Loucy (cell line): ENCODE measurements around the gene PLP1.

Experiments
- H2AFZ ChIP-seq: fragments of 200-600 bp; sonication (generic); 2 replicates; pipeline ENCODE4 v1.6.0; 2016; ENCODE audit warnings: antibody characterized with exemption, mild to moderate bottlenecking, low read length, moderate library complexity
- H3F3A ChIP-seq: fragments of 200-600 bp; 2 replicates; pipeline ENCODE4 v1.6.0; 2016; ENCODE audit warnings: antibody characterized with exemption, low read depth, mild to moderate bottlenecking
- H3K27me3 ChIP-seq: fragments of 200-600 bp; sonication (generic); 2 replicates; pipeline ENCODE4 v1.6.1; 2014; ENCODE audit warnings: low read length, mild to moderate bottlenecking; ENCODE audit not compliant: insufficient read depth, poor library complexity, severe bottlenecking
- H3K36me3 ChIP-seq: fragments of 200-600 bp; sonication (generic); 2 replicates; pipeline ENCODE4 v1.6.1; 2016; ENCODE audit warnings: low read length; ENCODE audit not compliant: insufficient read depth
- H3K4me1 ChIP-seq: fragments of 200-600 bp; sonication (generic); 2 replicates; pipeline ENCODE4 v1.5.1; 2014; ENCODE audit warnings: low read length, mild to moderate bottlenecking; ENCODE audit not compliant: insufficient read depth, poor library complexity, severe bottlenecking
- H3K4me2 ChIP-seq: fragments of 200-600 bp; sonication (generic); 2 replicates; pipeline ENCODE4 v1.6.0; 2014; ENCODE audit warnings: antibody characterized with exemption, low read length, low read depth, mild to moderate bottlenecking; ENCODE audit not compliant: poor library complexity, severe bottlenecking
- H3K4me3 ChIP-seq: fragments of 200-600 bp; sonication (generic); 2 replicates; pipeline ENCODE4 v1.5.1; 2014; ENCODE audit warnings: low read length, mild to moderate bottlenecking, mixed read lengths; ENCODE audit not compliant: poor library complexity, severe bottlenecking
- H3K79me2 ChIP-seq: fragments of 200-600 bp; sonication (generic); 2 replicates; pipeline ENCODE4 v1.6.1; 2014; ENCODE audit warnings: low read length; ENCODE audit not compliant: insufficient read depth
- H3K9ac ChIP-seq: fragments of 200-600 bp; sonication (generic); 2 replicates; pipeline ENCODE4 v1.6.0; 2014; ENCODE audit warnings: mild to moderate bottlenecking, low read depth, low read length, moderate library complexity; ENCODE audit not compliant: poor library complexity, severe bottlenecking
- H3K9me2 ChIP-seq: fragments of 200-600 bp; sonication (generic); replicated peaks from 2 replicates; pipeline ENCODE4 v1.6.1; 2016; ENCODE audit warnings: low read depth, low read length, mixed read lengths
- H3K9me3 ChIP-seq: fragments of 200-600 bp; sonication (generic); 2 replicates; pipeline ENCODE4 v1.6.1; 2014; ENCODE audit warnings: mild to moderate bottlenecking, antibody characterized with exemption, low read length, low read depth; ENCODE audit not compliant: insufficient read depth
- H4K20me1 ChIP-seq: fragments of 200-600 bp; sonication (generic); 2 replicates; pipeline ENCODE4 v1.6.0; 2014; ENCODE audit warnings: antibody characterized with exemption, low read length, mild to moderate bottlenecking; ENCODE audit not compliant: insufficient read depth, poor library complexity, severe bottlenecking
- EZH2phosphoT487 ChIP-seq: fragments of 200-600 bp; IDR thresholded peaks from 2 replicates; pipeline ENCODE4 v1.6.1; 2018; ENCODE audit warnings: antibody characterized with exemption, mild to moderate bottlenecking, moderate library complexity, borderline replicate concordance
- TF ChIP-seq, protein P1 (sequence below): fragments of 200-600 bp; sonication (generic); conservative IDR thresholded peaks from 2 replicates; pipeline ENCODE4 v1.5.1; 2014; ENCODE audit warnings: mild to moderate bottlenecking, antibody characterized with exemption, low read length

Gene PLP1

GRCh38 chrX:103797691-103798090 lies 21.1 kb downstream of the PLP1 start:
- H3F3A ChIP-seq, result no peaks in the 10 kb centered on the region
- no peak overlapping the region for H3K4me3 ChIP-seq
- no peaks in the 10 kb centered on the region for H3K79me2 ChIP-seq

GRCh38 chrX:103800318-103800717 lies 23.7 kb downstream of the PLP1 start:
- H3K4me2 ChIP-seq, result no peak overlapping the region
- no peaks in the 10 kb centered on the region for H3F3A ChIP-seq
- H3K79me2 ChIP-seq, result no peaks in the 10 kb centered on the region
- no peaks in the 10 kb centered on the region for H3K4me1 ChIP-seq
- no peak for TF ChIP-seq EZH2phosphoT487
- TF ChIP-seq, protein P1, sequence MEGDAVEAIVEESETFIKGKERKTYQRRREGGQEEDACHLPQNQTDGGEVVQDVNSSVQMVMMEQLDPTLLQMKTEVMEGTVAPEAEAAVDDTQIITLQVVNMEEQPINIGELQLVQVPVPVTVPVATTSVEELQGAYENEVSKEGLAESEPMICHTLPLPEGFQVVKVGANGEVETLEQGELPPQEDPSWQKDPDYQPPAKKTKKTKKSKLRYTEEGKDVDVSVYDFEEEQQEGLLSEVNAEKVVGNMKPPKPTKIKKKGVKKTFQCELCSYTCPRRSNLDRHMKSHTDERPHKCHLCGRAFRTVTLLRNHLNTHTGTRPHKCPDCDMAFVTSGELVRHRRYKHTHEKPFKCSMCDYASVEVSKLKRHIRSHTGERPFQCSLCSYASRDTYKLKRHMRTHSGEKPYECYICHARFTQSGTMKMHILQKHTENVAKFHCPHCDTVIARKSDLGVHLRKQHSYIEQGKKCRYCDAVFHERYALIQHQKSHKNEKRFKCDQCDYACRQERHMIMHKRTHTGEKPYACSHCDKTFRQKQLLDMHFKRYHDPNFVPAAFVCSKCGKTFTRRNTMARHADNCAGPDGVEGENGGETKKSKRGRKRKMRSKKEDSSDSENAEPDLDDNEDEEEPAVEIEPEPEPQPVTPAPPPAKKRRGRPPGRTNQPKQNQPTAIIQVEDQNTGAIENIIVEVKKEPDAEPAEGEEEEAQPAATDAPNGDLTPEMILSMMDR, result no peak
- no peak overlapping the region for H2AFZ ChIP-seq
- no peaks in the 10 kb centered on the region for H3K9me3 ChIP-seq
- no peak overlapping the region for H3K9ac ChIP-seq
- no peaks in the 10 kb centered on the region for H3K27me3 ChIP-seq
- H3K9me2 ChIP-seq, result no peaks in the 10 kb centered on the region
- no peaks in the 10 kb centered on the region for H4K20me1 ChIP-seq
- H3K36me3 ChIP-seq, result no peaks in the 10 kb centered on the region
- H3K4me3 ChIP-seq, result no peak overlapping the region

More at GRCh38 chrX:103797691-103798090, 21.1 kb downstream of the PLP1 start:
- TF ChIP-seq, protein P1, result no peak
- TF ChIP-seq EZH2phosphoT487, result no peak
- Histone ChIP-seq H2AFZ (no peak overlapping the region), H4K20me1 (no peaks in the 10 kb centered on the region), H3K4me2 (no peak overlapping the region), H3K9me3 (no peaks in the 10 kb centered on the region), H3K9me2 (no peaks in the 10 kb centered on the region), H3K36me3 (no peaks in the 10 kb centered on the region), H3K9ac (no peak overlapping the region), H3K4me1 (no peaks in the 10 kb centered on the region), H3K27me3 (no peaks in the 10 kb centered on the region)

DNA sequence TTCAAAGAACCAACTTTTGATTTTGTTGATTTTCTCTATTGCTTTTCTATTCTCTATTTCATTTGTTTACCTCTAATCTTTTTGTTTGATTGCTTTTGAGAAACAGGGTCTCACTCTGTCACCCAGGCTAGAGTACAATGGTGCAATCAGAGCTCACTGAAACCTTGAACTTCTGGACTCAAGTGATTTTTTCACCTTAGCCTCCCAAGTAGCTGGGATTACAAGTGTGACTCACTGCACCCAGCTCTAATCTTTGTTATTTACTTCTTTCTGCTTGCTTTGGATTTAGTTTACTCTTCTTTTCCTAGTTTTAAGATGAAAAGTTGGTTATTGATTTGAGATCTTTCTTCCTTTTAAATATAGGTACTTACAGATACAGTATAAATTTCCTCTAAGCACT lies 29.2 kb downstream of the PLP1 start:
- H3K9me3 ChIP-seq, result no peaks in the 10 kb centered on the region
- no peaks in the 10 kb centered on the region for H3K36me3 ChIP-seq
- H2AFZ ChIP-seq, result no peak overlapping the region
- H3K9ac ChIP-seq, result no peak overlapping the region
- no peak overlapping the region for H3K4me3 ChIP-seq
- no peaks in the 10 kb centered on the region for H3K9me2 ChIP-seq
- H3K79me2 ChIP-seq, result no peaks in the 10 kb centered on the region
- no peaks in the 10 kb centered on the region for H3K27me3 ChIP-seq
- H3K4me2 ChIP-seq, result no peak overlapping the region
- TF ChIP-seq, protein P1, result no peak
- TF ChIP-seq EZH2phosphoT487, result no peak
- no peaks in the 10 kb centered on the region for H4K20me1 ChIP-seq
- H3F3A ChIP-seq, result no peaks in the 10 kb centered on the region
- H3K4me1 ChIP-seq, result no peaks in the 10 kb centered on the region
